Left ventricle myocardium inferior (tissue), 1 donor: ENCODE results near the gene BBC3. TPM values are rescaled to one million over a fixed set of nuclear protein-coding genes. Genes with fewer than 3 reads are reported as not detected.

Experiments
- DNase-seq: peaks from one replicate; pipeline ENCODE4 v3.0.0-alpha.2; 2020
- H3K27ac ChIP-seq: fragments of 200-600 bp; replicated peaks from 2 replicates; pipeline ENCODE4 v1.8.0; 2021
- H3K27me3 ChIP-seq: fragments of 200-600 bp; 2 replicates; pipeline ENCODE4 v1.8.0; 2021; ENCODE audit warnings: low read depth
- H3K36me3 ChIP-seq: fragments of 200-600 bp; 2 replicates; pipeline ENCODE4 v1.8.0; 2021
- H3K4me1 ChIP-seq: fragments of 200-600 bp; 2 replicates; pipeline ENCODE4 v1.8.0; 2021
- H3K4me3 ChIP-seq: fragments of 200-600 bp; 2 replicates; pipeline ENCODE4 v1.8.0; 2021; ENCODE audit warnings: mild to moderate bottlenecking, moderate library complexity
- H3K9me3 ChIP-seq: fragments of 200-600 bp; replicated peaks from 2 replicates; pipeline ENCODE4 v1.8.0; 2021
- intact Hi-C: fragments of 100-400 bp; cut with micrococcal nuclease; formaldehyde crosslinking; loops from one replicate; pipeline ENCODE4 v1.11.0; 2022
- microRNA-seq: library from miRNA; unstranded; fragments of <30 nt; microRNA quantifications from one replicate; pipeline ENCODE4 v1.2.0, GENCODE V29; 2020
- total RNA-seq: library from RNA; stranded (reverse); fragmentation: NEBNext Ultra II Directional; extraction: Animal tissue kit (Norgen Biotek cat#: 25700); gene quantifications from one replicate; pipeline ENCODE4 v1.2.1, GENCODE V29; 2021
- TF ChIP-seq, protein P1 (sequence below): fragments of 200-600 bp; IDR thresholded peaks from 2 replicates; pipeline ENCODE4 v1.8.0; 2021; ENCODE audit warnings: antibody characterized with exemption, mild to moderate bottlenecking, borderline replicate concordance
- donor health status: DM: no; HTN: yes; CAD: no; lungs with severe emphysema.

BBC3 gene
- total RNA-seq, 1 donor from 2014 or later, result 3.9 TPM

GRCh38 chr19:47176071-47176626 is 54.9 kb downstream of the BBC3 start:
- H3K4me1 ChIP-seq, result peaks cover 31% of the 10 kb centered on the region
- H3K36me3 ChIP-seq, result peaks cover 35% of the 10 kb centered on the region
- TF ChIP-seq, protein P1, sequence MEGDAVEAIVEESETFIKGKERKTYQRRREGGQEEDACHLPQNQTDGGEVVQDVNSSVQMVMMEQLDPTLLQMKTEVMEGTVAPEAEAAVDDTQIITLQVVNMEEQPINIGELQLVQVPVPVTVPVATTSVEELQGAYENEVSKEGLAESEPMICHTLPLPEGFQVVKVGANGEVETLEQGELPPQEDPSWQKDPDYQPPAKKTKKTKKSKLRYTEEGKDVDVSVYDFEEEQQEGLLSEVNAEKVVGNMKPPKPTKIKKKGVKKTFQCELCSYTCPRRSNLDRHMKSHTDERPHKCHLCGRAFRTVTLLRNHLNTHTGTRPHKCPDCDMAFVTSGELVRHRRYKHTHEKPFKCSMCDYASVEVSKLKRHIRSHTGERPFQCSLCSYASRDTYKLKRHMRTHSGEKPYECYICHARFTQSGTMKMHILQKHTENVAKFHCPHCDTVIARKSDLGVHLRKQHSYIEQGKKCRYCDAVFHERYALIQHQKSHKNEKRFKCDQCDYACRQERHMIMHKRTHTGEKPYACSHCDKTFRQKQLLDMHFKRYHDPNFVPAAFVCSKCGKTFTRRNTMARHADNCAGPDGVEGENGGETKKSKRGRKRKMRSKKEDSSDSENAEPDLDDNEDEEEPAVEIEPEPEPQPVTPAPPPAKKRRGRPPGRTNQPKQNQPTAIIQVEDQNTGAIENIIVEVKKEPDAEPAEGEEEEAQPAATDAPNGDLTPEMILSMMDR, result no peak
- H3K9me3 ChIP-seq, result no peaks in the 10 kb centered on the region
- H3K4me3 ChIP-seq, result no peak overlapping the region
- H3K27me3 ChIP-seq, result no peaks in the 10 kb centered on the region
- intact Hi-C loops, result no loop called here
- no peak for DNase-seq
- H3K27ac ChIP-seq, result peak overlapping the region; percentile 77

- intact Hi-C loops, result no loop called here
- peaks cover 26% of the 10 kb centered on the region for H3K4me1 ChIP-seq
- no peak for DNase-seq
- no peaks in the 10 kb centered on the region for H3K9me3 ChIP-seq
- H3K36me3 ChIP-seq, result peaks cover 49% of the 10 kb centered on the region
- no peak overlapping the region for H3K27ac ChIP-seq
- no peak overlapping the region for H3K4me3 ChIP-seq
- H3K27me3 ChIP-seq, result no peaks in the 10 kb centered on the region
- TF ChIP-seq, protein P1, result no peak
These were observed 58.1 kb downstream of the BBC3 start for GRCh38 chr19:47172666-47173455.

Small RNA genes within 50 kb of the gene (microRNA-seq; reads per million reads assigned to microRNA genes)
- not detected for gene MIR3190
- gene MIR3191, result not detected

Other genes with a start within 250 kb of the BBC3 start
- not detected for gene NPAS1, start 211.4 kb downstream of the BBC3 start, total RNA-seq
- gene TMEM160, start 182.6 kb downstream of the BBC3 start, total RNA-seq, result 27.1 TPM
- gene ZC3H4, start 117.4 kb downstream of the BBC3 start, total RNA-seq, result 22.1 TPM
- 42.5 TPM for gene SAE1, start 100.4 kb downstream of the BBC3 start, total RNA-seq
- gene CCDC9, start 25.3 kb upstream of the BBC3 start, total RNA-seq, result 21.6 TPM
- gene INAFM1, start 43.7 kb upstream of the BBC3 start, total RNA-seq, result 12.2 TPM
- gene C5AR1, start 78.7 kb upstream of the BBC3 start, total RNA-seq, result 3.9 TPM
- 0.38 TPM for gene C5AR2, start 101.0 kb upstream of the BBC3 start, total RNA-seq
- 8.1 TPM for gene DHX34, start 118.1 kb upstream of the BBC3 start, total RNA-seq
- 3.2 TPM for gene MEIS3, start 188.3 kb upstream of the BBC3 start, total RNA-seq
- gene SLC8A2, start 240.7 kb upstream of the BBC3 start, total RNA-seq, result 0.30 TPM